Keratinocyte (primary cell): ENCODE data around the gene SURF1. TPM values are rescaled to one million over a fixed set of nuclear protein-coding genes. Genes with fewer than 3 reads are reported as not detected.

Source experiments
- DNase-seq: peaks from one replicate; pipeline ENCODE4 v3.0.0-alpha.2; 2011; ENCODE audit warnings: low read depth, missing footprints, low spot score
- FAIRE-seq: peaks from 2 replicates; lab custom pipeline; 2011; peaks lifted over from hg19 to GRCh38; lab: Jason Lieb, UNC
- H2AFZ ChIP-seq: 2 replicates; pipeline ENCODE4 v1.6.0; 2012; ENCODE audit warnings: low read length, control low read depth, inconsistent platforms; ENCODE audit not compliant: control insufficient read depth
- H3K27ac ChIP-seq: 2 replicates; pipeline ENCODE4 v1.5.1; 2011; ENCODE audit warnings: low read length; ENCODE audit not compliant: control insufficient read depth, insufficient read depth
- H3K27me3 ChIP-seq: 3 replicates; pipeline ENCODE4 v1.6.0; 2011; ENCODE audit warnings: low read length; ENCODE audit not compliant: control insufficient read depth, insufficient read depth; ENCODE audit errors: extremely low read depth
- H3K36me3 ChIP-seq, 2 experiments: 2 replicates in 1 of 2; 3 replicates in 1 of 2; pipeline ENCODE4 v1.5.1; 2011; ENCODE audit warnings: low read length in 2 of 2, mild to moderate bottlenecking in 1 of 2; ENCODE audit not compliant: control insufficient read depth in 2 of 2, insufficient read depth in 2 of 2; ENCODE audit errors: extremely low read depth in 1 of 2
- H3K4me1 ChIP-seq: 3 replicates; pipeline ENCODE4 v1.5.1; 2011; ENCODE audit warnings: low read length; ENCODE audit not compliant: control insufficient read depth, insufficient read depth; ENCODE audit errors: extremely low read depth
- H3K4me2 ChIP-seq: 3 replicates; pipeline ENCODE4 v1.6.0; 2011; ENCODE audit warnings: low read depth, low read length; ENCODE audit not compliant: control insufficient read depth, insufficient read depth; ENCODE audit errors: extremely low read depth
- H3K4me3 ChIP-seq, 3 experiments: fragments of 200-600 bp in 1 of 3; sonication (generic) in 1 of 3; 2 replicates in 2 of 3; 3 replicates in 1 of 3; pipeline ENCODE4 v1.5.1; 2011 to 2016; ENCODE audit warnings: low read length in 3 of 3, mild to moderate bottlenecking in 3 of 3, control low read depth in 2 of 3, inconsistent platforms in 1 of 3, low read depth in 1 of 3, mixed read lengths in 1 of 3, mixed run types in 1 of 3, moderate library complexity in 1 of 3; ENCODE audit not compliant: control insufficient read depth in 2 of 3, insufficient read depth in 2 of 3; ENCODE audit errors: extremely low read depth in 1 of 3
- H3K79me2 ChIP-seq: 2 replicates; pipeline ENCODE4 v1.6.0; 2012; ENCODE audit warnings: low read length; ENCODE audit not compliant: control insufficient read depth, insufficient read depth
- H3K9ac ChIP-seq: 3 replicates; pipeline ENCODE4 v1.6.0; 2011; ENCODE audit warnings: low read length; ENCODE audit not compliant: control insufficient read depth, insufficient read depth; ENCODE audit errors: extremely low read depth
- H3K9me1 ChIP-seq: 3 replicates; pipeline ENCODE4 v1.6.0; 2011; ENCODE audit warnings: low read length; ENCODE audit not compliant: control insufficient read depth, insufficient read depth; ENCODE audit errors: extremely low read depth
- H3K9me3 ChIP-seq: 2 replicates; pipeline ENCODE4 v1.5.1; 2012; ENCODE audit warnings: low read depth, low read length; ENCODE audit not compliant: control insufficient read depth
- H4K20me1 ChIP-seq: 3 replicates; pipeline ENCODE4 v1.6.0; 2011; ENCODE audit warnings: low read length; ENCODE audit not compliant: control insufficient read depth, insufficient read depth; ENCODE audit errors: extremely low read depth
- EZH2 ChIP-seq: IDR thresholded peaks from one replicate; pipeline ENCODE4 v1.6.1; 2012; ENCODE audit warnings: inconsistent platforms, mild to moderate bottlenecking, low read length, moderate library complexity
- dilution Hi-C: fragments of 300-500 bp; cut with MboI; formaldehyde crosslinking; loops from one replicate; pipeline ENCODE4 v1.7.0; 2020; ENCODE audit warnings: low sequenced_read_pairs; ENCODE audit not compliant: extremely low pct_ligation_motif_present
- polyA plus RNA-seq, 5 experiments: library from polyadenylated mRNA; depleted of rRNA in 3 of 5; stranded (reverse) in 3 of 5; stranded (forward) in 1 of 5; unstranded in 1 of 5; fragments of >200 nt; gene quantifications; 1 replicate in 1 of 5; 2 replicates in 3 of 5; 3 replicates in 1 of 5; pipeline versions ENCODE4 v1.2.1 to v1.2.3, GENCODE V29; 2011 to 2012; ENCODE audit warnings: missing spikeins in 2 of 5, low read depth in 1 of 5, low replicate concordance in 1 of 5
- TF ChIP-seq, protein P1 (sequence below), 3 experiments: IDR thresholded peaks in 1 of 3; conservative IDR thresholded peaks in 1 of 3; optimal IDR thresholded peaks in 1 of 3; 2 replicates in 2 of 3; 3 replicates in 1 of 3; pipeline versions ENCODE3 to v1.5.1; 2011; ENCODE audit warnings: low read length in 3 of 3, mild to moderate bottlenecking in 3 of 3, moderate library complexity in 2 of 3, control low read depth in 1 of 3, inconsistent platforms in 1 of 3; ENCODE audit not compliant: insufficient read depth in 2 of 3; ENCODE audit errors: extremely low read depth in 1 of 3

The SURF1 gene
- polyA plus RNA-seq, 1 donor (not counting 4 experiments of a cell fraction or from before 2014, with no cell fraction given) = 31.1 TPM

DNA sequence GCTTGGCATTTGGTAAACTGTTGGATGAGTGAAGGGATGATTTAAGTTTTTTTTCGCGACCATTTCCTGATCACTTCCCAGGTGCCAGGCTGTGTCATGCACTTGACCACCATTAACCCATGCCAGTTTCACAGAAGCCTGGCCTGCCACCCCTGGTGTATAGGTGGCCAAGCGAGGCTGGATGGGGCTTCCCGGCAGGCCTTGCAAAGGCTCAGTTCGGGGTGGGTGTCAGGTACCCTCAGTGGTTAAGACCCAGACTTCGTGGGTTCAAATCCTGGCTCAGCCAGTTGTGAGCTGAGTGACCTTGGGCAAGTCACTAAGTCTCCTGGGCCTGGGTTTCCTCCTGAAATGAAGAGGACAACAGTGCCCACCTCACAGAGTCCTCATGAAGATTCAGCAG is 10.7 kb downstream of the SURF1 start:
- Histone ChIP-seq H3K9ac (no peak overlapping the region), H3K27me3 (no peaks in the 10 kb centered on the region), H4K20me1 (peaks cover 3% of the 10 kb centered on the region), H3K27ac (no peak overlapping the region), H2AFZ (no peak overlapping the region), H3K4me2 (no peak overlapping the region), H3K36me3 (peaks cover 52 to 63% of the 10 kb centered on the region in 2 experiments), H3K4me3 (no peak overlapping the region), H3K79me2 (peaks cover 45% of the 10 kb centered on the region), H3K9me3 (no peaks in the 10 kb centered on the region), H3K9me1 (no peaks in the 10 kb centered on the region), H3K4me1 (peaks cover 19% of the 10 kb centered on the region)
- DNase-seq (no peak), FAIRE-seq (no peak)
- dilution Hi-C loops = no loop called here
- TF ChIP-seq, protein P1, sequence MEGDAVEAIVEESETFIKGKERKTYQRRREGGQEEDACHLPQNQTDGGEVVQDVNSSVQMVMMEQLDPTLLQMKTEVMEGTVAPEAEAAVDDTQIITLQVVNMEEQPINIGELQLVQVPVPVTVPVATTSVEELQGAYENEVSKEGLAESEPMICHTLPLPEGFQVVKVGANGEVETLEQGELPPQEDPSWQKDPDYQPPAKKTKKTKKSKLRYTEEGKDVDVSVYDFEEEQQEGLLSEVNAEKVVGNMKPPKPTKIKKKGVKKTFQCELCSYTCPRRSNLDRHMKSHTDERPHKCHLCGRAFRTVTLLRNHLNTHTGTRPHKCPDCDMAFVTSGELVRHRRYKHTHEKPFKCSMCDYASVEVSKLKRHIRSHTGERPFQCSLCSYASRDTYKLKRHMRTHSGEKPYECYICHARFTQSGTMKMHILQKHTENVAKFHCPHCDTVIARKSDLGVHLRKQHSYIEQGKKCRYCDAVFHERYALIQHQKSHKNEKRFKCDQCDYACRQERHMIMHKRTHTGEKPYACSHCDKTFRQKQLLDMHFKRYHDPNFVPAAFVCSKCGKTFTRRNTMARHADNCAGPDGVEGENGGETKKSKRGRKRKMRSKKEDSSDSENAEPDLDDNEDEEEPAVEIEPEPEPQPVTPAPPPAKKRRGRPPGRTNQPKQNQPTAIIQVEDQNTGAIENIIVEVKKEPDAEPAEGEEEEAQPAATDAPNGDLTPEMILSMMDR (optimal IDR thresholded peaks at IDR 0.05 in 1 of 3, IDR thresholded peaks at IDR 0.05 in 1 of 3, conservative IDR thresholded peaks at IDR 0.05 in 1 of 3; ENCODE audit: extremely low read depth in 1 of 3, insufficient read depth in 2 of 3, low read length in 3 of 3) = no peak
- TF ChIP-seq EZH2 = no peak

DNA sequence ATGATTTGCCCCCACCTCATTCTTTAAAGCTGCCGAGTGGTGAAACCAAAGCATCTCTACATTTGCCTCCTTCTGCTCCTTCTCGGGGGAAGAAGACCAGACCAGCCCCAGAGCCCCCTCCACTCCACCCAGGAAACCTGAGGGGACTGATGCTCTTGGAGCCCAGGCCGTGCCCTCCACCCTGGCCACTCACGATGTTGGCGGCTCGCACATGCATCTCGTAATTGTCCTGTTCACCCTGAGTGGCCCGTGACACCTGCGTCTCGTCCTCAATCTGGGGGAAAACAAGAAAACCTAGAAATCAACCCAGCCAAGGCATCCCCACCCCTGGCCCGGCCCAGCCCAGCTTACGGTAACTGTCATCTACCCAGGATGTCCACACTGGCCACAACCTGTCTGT is 11.3 kb downstream of the SURF1 start:
- peaks cover 3% of the 10 kb centered on the region for H4K20me1 ChIP-seq
- H3K36me3 ChIP-seq = peaks cover 48 to 61% of the 10 kb centered on the region in 2 experiments
- H3K9me3 ChIP-seq = no peaks in the 10 kb centered on the region
- H3K9ac ChIP-seq = no peak overlapping the region
- no peak for FAIRE-seq
- no peak overlapping the region for H3K27ac ChIP-seq
- peaks cover 17% of the 10 kb centered on the region for H3K4me1 ChIP-seq
- DNase-seq = no peak
- H3K79me2 ChIP-seq = peaks cover 42% of the 10 kb centered on the region
- H2AFZ ChIP-seq = no peak overlapping the region
- no peak overlapping the region for H3K4me2 ChIP-seq
- H3K9me1 ChIP-seq = no peaks in the 10 kb centered on the region
- no peaks in the 10 kb centered on the region for H3K27me3 ChIP-seq
- dilution Hi-C loops = no loop called here
- TF ChIP-seq, protein P1 (optimal IDR thresholded peaks at IDR 0.05 in 1 of 3, IDR thresholded peaks at IDR 0.05 in 1 of 3, conservative IDR thresholded peaks at IDR 0.05 in 1 of 3; ENCODE audit: extremely low read depth in 1 of 3, insufficient read depth in 2 of 3, low read length in 3 of 3) = no peak
- no peak for TF ChIP-seq EZH2
- no peak overlapping the region for H3K4me3 ChIP-seq
